ENCODE results near the gene STAT3. TPM values are rescaled to one million over a fixed set of nuclear protein-coding genes. Genes with fewer than 3 reads are reported as not detected.
A peak's percentile ranks its signal among the peaks of the same experiment; 100 is the strongest.

STAT3 gene
- total and polyA plus RNA-seq, 9 of the 15 experiments (the other 6 are each of a cell fraction or from before 2014, with no cell fraction given) = 90.0 to 179 (median 114) TPM

DNA sequence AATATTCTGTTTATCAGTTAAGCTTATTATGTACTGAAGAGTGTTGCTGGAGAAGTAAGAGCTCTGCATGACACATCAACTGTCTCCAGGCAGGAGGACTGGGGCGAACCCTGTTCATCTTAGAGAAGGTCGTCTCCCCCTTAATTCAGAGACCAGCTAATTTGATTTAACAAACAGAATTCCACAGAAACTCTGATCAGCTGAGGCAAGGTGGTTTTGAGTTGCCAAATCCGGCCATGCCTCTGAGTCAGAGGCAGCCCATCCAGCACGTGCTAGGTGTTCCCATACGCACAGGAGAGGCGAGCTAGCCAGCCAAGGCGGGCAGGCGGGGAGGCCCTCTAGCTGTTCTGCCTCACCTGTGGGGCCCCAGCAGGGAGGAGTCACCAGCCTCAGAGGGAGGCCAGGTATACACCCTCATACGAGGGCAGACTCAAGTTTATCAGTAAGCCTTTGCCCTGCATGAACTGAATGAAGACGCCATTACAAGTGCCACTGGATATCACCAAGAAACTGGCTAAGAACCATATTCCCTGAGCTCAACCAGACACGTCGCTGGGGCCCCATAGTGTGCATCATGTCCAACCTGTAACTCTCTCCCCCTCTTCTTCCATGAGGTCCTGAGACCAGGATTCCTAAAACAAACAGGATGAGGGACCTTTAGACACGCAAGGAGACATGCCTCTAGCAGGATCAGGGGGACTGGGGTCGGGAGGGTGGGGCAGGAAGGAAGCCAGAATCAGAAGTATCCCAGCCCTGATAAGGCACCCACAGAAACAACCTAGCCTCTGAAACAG, 74.3 kb downstream of the STAT3 start (continued):
- TF ChIP-seq, protein P1, sequence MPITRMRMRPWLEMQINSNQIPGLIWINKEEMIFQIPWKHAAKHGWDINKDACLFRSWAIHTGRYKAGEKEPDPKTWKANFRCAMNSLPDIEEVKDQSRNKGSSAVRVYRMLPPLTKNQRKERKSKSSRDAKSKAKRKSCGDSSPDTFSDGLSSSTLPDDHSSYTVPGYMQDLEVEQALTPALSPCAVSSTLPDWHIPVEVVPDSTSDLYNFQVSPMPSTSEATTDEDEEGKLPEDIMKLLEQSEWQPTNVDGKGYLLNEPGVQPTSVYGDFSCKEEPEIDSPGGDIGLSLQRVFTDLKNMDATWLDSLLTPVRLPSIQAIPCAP (CRISPR knock-in tag; IDR thresholded peaks at IDR 0.05; ENCODE audit: borderline replicate concordance) = no peak
- TF ChIP-seq SMAD3 (CRISPR knock-in tag; conservative IDR thresholded peaks at IDR 0.05) (peak; percentile 31; the same call in 1 of the 2 replicates), PTBP1 (IDR thresholded peaks at IDR 0.05; ENCODE audit: low read depth, low read length) (no peak), POLR2G (IDR thresholded peaks at IDR 0.05; ENCODE audit: low read depth, low read length) (peak; percentile 80), FOXA1 (IDR thresholded peaks at IDR 0.05; ENCODE audit: borderline replicate concordance) (no peak), XRCC3 (IDR thresholded peaks at IDR 0.05) (no peak), CBX3 (IDR thresholded peaks at IDR 0.05; ENCODE audit: borderline replicate concordance in 1 of 2, low read length in 2 of 2) (no peak), ZNF175 (CRISPR knock-in tag; IDR thresholded peaks at IDR 0.05; ENCODE audit: low read depth) (peak; percentile 91), ZSCAN29 (IDR thresholded peaks at IDR 0.05) (no peak), POU5F1 (IDR thresholded peaks at IDR 0.05; ENCODE audit: borderline replicate concordance, low read depth, low read length, partially characterized antibody) (no peak), GATA2 (CRISPR knock-in tag; IDR thresholded peaks at IDR 0.05) (no peak), DIDO1 (tag; IDR thresholded peaks at IDR 0.05; ENCODE audit: low read depth) (no peak), ZNF644 (tag; IDR thresholded peaks at IDR 0.05; ENCODE audit: low read depth) (peak; percentile 73), CHD2 (IDR thresholded peaks at IDR 0.05; ENCODE audit: low read depth, low read length) (no peak), NR2C2 (CRISPR knock-in tag; IDR thresholded peaks at IDR 0.05) (no peak), NR2C2 (tag; IDR thresholded peaks at IDR 0.05) (no peak; the same call in 1 of the 2 replicates), ZNF766 (CRISPR knock-in tag; conservative IDR thresholded peaks at IDR 0.05) (peak; percentile 85; the same call in 1 of the 2 replicates)
- TF ChIP-seq, protein P2, sequence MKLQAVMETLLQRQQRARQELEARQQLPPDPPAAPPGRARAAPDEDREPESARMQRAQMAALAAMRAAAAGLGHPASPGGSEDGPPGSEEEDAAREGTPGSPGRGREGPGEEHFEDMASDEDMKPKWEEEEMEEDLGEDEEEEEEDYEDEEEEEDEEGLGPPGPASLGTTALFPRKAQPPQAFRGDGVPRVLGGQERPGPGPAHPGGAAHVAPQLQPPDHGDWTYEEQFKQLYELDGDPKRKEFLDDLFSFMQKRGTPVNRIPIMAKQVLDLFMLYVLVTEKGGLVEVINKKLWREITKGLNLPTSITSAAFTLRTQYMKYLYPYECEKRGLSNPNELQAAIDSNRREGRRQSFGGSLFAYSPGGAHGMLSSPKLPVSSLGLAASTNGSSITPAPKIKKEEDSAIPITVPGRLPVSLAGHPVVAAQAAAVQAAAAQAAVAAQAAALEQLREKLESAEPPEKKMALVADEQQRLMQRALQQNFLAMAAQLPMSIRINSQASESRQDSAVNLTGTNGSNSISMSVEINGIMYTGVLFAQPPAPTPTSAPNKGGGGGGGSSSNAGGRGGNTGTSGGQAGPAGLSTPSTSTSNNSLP (IDR thresholded peaks at IDR 0.05; ENCODE audit: borderline replicate concordance, low read depth, low read length) = no peak
- TF ChIP-seq, protein P3, sequence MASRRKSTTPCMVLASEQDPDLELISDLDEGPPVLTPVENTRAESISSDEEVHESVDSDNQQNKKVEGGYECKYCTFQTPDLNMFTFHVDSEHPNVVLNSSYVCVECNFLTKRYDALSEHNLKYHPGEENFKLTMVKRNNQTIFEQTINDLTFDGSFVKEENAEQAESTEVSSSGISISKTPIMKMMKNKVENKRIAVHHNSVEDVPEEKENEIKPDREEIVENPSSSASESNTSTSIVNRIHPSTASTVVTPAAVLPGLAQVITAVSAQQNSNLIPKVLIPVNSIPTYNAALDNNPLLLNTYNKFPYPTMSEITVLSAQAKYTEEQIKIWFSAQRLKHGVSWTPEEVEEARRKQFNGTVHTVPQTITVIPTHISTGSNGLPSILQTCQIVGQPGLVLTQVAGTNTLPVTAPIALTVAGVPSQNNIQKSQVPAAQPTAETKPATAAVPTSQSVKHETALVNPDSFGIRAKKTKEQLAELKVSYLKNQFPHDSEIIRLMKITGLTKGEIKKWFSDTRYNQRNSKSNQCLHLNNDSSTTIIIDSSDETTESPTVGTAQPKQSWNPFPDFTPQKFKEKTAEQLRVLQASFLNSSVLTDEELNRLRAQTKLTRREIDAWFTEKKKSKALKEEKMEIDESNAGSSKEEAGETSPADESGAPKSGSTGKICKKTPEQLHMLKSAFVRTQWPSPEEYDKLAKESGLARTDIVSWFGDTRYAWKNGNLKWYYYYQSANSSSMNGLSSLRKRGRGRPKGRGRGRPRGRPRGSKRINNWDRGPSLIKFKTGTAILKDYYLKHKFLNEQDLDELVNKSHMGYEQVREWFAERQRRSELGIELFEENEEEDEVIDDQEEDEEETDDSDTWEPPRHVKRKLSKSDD (conservative IDR thresholded peaks at IDR 0.05; ENCODE audit: low read length) = no peak
- TF ChIP-seq, protein P4, sequence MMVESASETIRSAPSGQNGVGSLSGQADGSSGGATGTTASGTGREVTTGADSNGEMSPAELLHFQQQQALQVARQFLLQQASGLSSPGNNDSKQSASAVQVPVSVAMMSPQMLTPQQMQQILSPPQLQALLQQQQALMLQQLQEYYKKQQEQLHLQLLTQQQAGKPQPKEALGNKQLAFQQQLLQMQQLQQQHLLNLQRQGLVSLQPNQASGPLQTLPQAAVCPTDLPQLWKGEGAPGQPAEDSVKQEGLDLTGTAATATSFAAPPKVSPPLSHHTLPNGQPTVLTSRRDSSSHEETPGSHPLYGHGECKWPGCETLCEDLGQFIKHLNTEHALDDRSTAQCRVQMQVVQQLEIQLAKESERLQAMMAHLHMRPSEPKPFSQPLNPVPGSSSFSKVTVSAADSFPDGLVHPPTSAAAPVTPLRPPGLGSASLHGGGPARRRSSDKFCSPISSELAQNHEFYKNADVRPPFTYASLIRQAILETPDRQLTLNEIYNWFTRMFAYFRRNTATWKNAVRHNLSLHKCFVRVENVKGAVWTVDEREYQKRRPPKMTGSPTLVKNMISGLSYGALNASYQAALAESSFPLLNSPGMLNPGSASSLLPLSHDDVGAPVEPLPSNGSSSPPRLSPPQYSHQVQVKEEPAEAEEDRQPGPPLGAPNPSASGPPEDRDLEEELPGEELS (CRISPR knock-in tag; IDR thresholded peaks at IDR 0.05; ENCODE audit: borderline replicate concordance) = no peak
